Measurements from ENCODE around the gene RHD. TPM values are rescaled to one million over a fixed set of nuclear protein-coding genes. Genes with fewer than 3 reads are reported as not detected.

The RHD gene
- not detected in 2 replicates for total RNA-seq

GRCh38 chr1:25272238-25272637 lies at the start of gene RHD:
TSS of gene RHD (plus strand) at chr1:25272509. CDS start at chr1:25272548, 39 bp downstream.

GRCh38 chr1:25232027-25232865 lies 40.1 kb upstream of the RHD start, which contains the start of gene SYF2:
TSS of gene SYF2 (minus strand) at chr1:25232502. CDS start at chr1:25232467, 35 bp downstream.

GRCh38 chr1:25247024-25247828 lies 25.1 kb upstream of the RHD start, which contains the start of gene RSRP1:
TSS of gene RSRP1 (minus strand) at chr1:25247454. CDS start at chr1:25246963, 491 bp downstream.

GRCh38 chr1:25338188-25338981 lies 66.1 kb downstream of the RHD start, which contains the start of gene TMEM50A:
TSS of gene TMEM50A (plus strand) at chr1:25338334. CDS start at chr1:25340487, 2,153 bp downstream.

Other genes starting within 250 kb of the RHD start
- gene SYF2, start 40.0 kb upstream of the RHD start, total RNA-seq = 52.3 and 61.8 TPM in 2 replicates
- gene RSRP1, start 25.1 kb upstream of the RHD start, total RNA-seq = 88.6 and 121 TPM in 2 replicates
- gene TMEM50A, start 65.8 kb downstream of the RHD start, total RNA-seq = 200 and 207 TPM in 2 replicates
- gene RHCE, start 148.3 kb downstream of the RHD start, total RNA-seq = 0.65 and 1.4 TPM in 2 replicates
- gene MACO1, start 158.4 kb downstream of the RHD start, total RNA-seq = 27.7 and 29.4 TPM in 2 replicates